Measurements from ENCODE around the gene DHRS4L2.
"Not testable (repeated sequence)": the region's sequence is repeated elsewhere in the genome, so short reads cannot be mapped to it uniquely, and the experiment has no call there.

- TF ChIP-seq DPF2 (IDR thresholded peaks at IDR 0.05); TAF1 (IDR thresholded peaks at IDR 0.05; ENCODE audit: borderline replicate concordance, low read depth, low read length); CTCF (IDR thresholded peaks at IDR 0.05 in 2 of 3, conservative IDR thresholded peaks at IDR 0.05 in 1 of 3; ENCODE audit: control insufficient read depth in 2 of 3, extremely low read depth in 1 of 3, insufficient read depth in 1 of 3, low read depth in 3 of 3, low read length in 3 of 3); POLR2A (IDR thresholded peaks at IDR 0.05; ENCODE audit: low read depth, low read length); EZH2 (IDR thresholded peaks at IDR 0.05; ENCODE audit: borderline replicate concordance, control insufficient read depth, low read depth, low read length); SMC3 (IDR thresholded peaks at IDR 0.05; ENCODE audit: borderline replicate concordance, low read length); HSF1 (IDR thresholded peaks at IDR 0.05; ENCODE audit: low read depth, low read length); RCOR1 (conservative IDR thresholded peaks at IDR 0.05; ENCODE audit: low read depth, low read length); EP300 (IDR thresholded peaks at IDR 0.05; ENCODE audit: borderline replicate concordance in 1 of 2, control insufficient read depth in 1 of 2, low read depth in 2 of 2, low read length in 2 of 2): not testable (repeated sequence)
Measured at GRCh38 chr14:23957913-23958569, 30.7 kb upstream of the DHRS4L2 start.
